ENCODE measurements around the gene FBXL7.

The FBXL7 gene

DNA sequence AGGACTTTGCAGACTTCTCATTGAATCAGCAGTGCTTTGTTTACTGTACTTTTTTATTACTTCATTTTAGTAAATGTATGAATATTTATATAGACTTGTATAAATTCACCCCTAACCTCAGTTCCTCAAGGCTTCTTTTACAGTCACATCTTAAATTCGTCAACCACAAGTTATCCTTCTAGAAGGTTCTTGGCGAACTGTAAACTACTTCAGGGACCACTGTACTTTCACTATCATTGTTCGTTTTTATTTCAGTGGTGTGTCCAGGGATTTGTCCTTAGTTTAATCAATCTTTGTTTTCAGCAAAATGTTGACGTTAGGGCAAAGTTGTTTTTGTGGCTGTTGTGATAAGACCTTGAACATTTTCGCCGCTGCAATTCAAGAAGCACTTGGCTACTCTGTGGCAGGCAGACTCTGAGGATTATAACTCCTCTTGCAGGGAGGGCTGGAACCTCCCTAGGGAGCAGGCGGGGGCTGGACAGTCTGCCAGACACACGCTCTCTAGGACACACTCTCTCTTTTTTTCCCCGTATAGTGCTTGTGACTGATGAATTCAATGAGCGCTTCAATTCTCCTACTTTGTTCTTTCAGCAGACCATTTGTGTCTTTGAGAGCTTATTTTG is 252.8 kb downstream of the FBXL7 start:
- DNase-seq (ENCODE audit: low read depth in 1 of 2, low spot score in 1 of 2), result no peak

DNA sequence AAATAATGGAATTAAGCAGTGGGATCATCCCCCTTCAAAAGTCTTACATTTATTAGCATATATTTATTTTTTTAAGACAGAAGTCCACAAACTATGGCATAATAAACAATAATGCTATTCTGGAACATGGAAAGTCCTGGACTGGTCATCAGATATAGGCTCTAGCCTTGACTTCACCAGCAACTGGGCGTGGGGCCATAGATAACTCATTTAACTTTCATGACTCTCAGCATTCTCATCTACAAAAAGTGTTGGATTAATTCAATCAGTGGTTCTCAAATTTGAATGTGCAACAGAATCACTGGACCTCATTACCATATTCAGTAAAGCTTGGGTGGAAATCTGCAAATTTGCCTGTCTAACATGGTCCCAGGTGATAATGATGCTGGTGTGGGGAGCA is 253.8 kb downstream of the FBXL7 start:
- no peak for DNase-seq (ENCODE audit: low read depth in 1 of 2, low spot score in 1 of 2)

DNA sequence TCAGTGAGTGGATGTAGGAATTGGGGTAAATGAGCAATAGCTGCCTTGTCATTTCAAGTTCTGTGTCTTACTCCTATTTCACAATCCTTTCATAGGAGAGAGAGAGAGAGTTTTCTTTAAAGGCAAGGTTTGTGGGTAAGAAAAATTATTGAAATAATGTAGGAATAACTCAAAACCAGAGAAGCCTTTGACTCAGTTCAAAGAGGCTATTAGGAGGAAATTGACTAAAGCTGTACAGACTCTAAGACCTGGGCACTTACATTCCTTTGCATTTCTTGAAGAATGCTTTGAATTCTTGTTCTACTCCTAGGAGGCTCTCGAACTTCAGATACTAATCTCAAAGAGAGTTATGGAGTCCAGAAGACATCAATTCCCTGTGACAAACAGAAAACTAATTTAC is 257.1 kb downstream of the FBXL7 start:
- no peak for DNase-seq (ENCODE audit: low read depth in 1 of 2, low spot score in 1 of 2)

DNA sequence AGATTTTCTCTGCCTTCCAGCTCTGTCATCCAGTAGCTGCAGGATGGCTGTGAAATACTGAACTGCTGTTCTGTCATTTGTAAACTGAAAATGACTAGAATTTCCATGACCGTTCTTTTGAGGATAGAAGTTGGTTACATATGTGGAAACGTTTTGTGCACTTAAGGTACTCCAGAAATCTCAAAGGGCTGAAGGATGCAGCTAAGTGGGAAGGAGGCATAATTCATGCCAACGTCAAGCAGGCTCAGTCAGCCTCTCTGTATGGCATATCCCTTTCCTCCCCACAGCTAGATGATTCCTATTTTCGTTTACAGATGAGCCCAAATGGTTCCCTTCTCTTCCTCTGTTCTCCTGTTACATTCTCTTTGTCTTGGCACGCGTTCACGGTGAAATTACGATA is 257.6 kb downstream of the FBXL7 start:
- DNase-seq (ENCODE audit: low read depth in 1 of 2, low spot score in 1 of 2), result no peak

DNA sequence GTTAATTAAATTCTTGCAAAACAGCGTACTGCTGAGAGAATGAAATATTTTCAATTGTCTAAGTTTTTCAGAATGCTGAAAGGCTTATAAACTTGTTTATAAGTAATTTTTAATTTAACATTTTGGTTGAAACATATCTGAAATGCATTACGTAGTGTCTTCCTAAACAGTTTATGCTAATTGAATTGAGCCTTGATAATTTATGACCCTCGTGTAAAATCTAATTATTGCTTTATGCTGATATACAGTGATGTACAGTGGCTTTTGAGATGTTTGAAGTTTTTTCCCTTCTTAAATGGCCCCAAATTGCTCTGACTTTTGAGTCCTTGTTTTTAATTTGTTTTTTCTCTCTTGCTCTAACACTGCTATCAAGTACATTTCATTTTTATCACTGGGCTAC is 262.7 kb downstream of the FBXL7 start:
- DNase-seq (ENCODE audit: low read depth in 1 of 2, low spot score in 1 of 2), result no peak

DNA sequence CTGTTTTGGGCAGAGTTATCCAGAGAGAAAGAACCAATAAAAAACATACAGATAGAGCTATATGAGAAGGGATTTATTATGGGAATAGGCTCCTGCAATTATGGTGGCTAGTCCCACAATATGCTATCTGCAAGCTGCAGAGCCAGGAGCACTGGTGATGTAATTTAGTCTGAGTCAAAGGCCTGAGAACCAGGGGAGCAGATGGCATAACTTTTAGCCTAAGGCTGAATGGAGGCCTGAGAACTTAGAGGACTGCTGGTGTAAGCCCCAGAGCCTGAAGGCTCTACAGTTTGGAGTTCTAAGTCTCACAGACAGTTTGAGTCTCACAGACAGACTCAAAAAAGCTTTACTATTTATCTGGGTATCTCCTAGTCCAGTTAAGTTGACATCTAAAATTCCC is 263.8 kb downstream of the FBXL7 start:
- no peak for DNase-seq (ENCODE audit: low read depth in 1 of 2, low spot score in 1 of 2)

DNA sequence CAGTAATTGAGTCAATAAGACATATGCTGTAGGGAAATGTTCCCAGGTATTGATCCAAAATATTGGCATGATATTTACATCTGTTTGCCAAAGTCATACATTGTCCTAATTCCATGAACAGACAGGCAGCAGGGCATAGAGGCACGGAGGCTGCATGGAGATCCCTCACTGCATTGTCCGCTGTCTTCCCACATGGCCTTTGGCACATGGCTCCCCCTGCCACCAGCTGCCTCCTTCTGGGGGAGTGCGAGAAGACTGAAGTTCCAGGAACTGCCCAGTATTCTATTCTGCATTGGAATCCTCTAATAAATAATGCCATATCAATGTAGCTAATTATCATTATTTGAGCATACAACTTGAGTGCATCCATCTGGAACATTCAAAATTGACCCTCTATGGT is 269.0 kb downstream of the FBXL7 start:
- no peak for DNase-seq (ENCODE audit: low read depth in 1 of 2, low spot score in 1 of 2)

DNA sequence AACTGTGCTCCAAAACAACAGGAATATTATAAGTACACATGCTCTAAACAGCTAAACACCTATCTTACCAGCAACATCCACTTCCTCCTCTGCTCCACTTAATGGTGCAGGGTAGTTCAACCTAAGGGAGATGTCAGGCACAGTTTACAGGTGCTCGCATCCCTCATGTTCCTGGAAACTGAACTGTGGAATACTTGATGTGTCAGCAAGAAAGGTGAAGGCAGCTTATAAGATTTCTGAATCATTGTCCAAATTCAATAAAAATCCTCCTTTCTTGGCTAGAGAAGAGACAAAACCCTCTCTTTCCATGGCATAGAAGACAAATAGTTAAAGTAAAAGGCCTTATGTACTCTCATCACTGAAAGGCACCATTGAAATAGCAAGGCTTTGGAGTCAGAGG is 272.2 kb downstream of the FBXL7 start:
- no peak for DNase-seq (ENCODE audit: low read depth in 1 of 2, low spot score in 1 of 2)

DNA sequence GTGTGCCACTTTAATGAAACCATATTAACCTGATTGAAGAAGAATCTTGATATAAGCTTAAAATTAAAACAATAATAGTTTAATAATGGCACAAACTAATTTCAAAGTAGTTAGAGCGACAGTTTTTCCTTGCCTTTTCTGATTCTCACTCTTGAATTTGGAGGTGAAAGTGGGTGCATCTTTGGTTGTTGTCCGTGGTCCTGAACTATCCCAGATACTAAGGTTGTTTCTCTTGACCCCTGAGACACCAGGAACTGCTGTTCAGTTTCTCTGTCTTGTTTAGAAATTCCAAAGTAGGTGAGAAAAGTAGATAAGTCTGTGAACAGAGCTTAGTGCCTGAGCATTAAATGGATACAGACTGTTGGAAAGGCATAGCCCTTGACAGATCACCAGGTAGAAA is 274.7 kb downstream of the FBXL7 start:
- DNase-seq (ENCODE audit: low read depth in 1 of 2, low spot score in 1 of 2), result no peak

DNA sequence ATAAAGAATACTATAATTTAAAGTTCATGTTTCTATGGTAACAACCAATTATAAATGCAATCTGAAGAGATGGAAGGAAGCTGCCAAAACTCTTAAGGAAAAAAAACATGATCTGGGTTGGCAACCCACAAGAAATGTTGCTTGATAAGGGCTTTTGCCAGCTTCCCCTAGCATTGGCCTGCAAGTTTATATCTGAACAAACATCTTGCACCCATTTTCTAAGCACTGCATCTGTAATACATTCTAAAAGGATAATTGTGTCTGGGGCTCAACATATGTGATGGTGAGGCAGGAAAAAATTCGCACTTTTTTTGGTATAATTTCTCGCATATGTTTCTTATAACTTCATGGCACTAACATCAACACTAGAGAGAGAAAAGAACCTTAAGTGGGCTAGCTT is 276.4 kb downstream of the FBXL7 start:
- no peak for DNase-seq (ENCODE audit: low read depth in 1 of 2, low spot score in 1 of 2)

DNA sequence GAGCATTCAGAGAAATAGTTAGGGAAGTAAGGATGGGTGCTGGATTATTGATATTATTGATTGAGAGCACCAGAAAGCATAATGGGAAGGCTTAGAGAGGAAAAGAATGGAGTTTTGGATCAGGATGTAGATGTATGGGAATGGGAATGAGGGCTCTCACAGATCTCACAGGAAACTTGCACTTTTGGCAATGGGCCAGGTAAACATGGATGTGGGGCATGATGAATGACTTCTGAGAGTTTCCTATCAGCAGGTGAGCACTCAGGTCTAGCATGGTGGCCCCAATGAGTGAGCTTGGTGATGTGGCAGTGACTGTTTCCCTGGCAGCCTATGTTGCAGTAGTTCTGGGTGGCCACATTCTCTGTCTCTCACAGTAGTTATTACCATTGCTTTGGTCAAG is 283.8 kb downstream of the FBXL7 start:
- no peak for DNase-seq (ENCODE audit: low read depth in 1 of 2, low spot score in 1 of 2)

DNA sequence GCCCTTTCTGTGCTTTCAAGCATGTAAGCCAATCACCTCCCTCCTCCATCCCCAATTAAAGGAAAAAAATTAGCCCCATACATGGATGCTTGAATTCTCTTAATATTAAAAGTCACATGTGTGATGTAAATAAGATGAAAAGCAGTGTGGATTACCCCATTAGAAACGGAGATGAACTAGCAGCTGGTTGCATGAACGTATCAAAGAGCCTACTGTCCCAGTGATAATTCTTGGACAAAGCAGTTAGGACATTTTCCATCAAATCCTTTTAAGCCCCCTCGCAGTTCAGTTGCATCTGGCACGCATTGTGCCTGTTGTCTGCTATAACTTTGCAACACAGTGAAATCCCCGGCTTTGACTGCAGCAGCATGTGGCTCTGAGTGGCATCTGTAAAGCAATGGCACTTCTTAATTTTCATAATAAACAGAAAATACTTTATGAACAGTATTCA is 285.6 kb downstream of the FBXL7 start:
- no peak for DNase-seq (ENCODE audit: low read depth in 1 of 2, low spot score in 1 of 2)

DNA sequence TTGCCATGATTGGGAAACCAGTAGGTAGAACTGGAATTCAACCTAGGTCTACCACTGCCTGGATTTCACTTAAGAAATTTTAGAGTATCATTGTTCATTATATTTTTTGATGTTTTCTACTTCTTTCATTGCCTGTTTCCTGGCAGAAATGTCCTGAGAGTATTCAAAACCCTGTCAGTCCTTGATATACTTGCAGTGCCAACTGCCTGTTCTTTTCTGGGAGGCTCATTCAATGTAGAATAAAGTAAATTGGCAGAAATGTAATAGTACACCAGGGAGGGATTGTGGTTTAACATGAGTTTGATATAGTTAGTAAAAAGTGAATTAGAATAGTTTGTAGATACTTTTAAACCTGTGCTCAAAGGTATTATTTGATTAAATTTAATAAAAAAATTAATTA is 286.3 kb downstream of the FBXL7 start:
- DNase-seq (ENCODE audit: low read depth in 1 of 2, low spot score in 1 of 2), result no peak

DNA sequence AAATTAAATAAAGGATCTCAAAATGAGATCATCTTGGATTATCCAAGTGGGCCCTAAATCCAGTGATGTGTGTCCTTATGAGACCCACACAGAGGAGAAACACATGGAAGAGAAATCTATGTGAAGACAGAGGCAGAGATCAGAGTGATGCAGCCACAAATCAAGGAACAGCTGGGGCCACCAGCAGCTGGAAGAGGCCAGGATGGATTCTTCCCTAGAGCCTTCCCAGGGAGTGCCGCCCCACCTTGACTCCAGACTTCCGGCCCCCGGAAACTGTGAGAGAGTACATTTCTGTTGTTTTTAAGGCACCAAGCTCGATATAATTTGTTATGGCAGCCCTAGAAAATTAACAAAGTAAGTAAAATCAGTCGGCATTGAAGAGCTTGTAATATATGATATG is 286.9 kb downstream of the FBXL7 start:
- DNase-seq (ENCODE audit: low read depth in 1 of 2, low spot score in 1 of 2), result no peak

DNA sequence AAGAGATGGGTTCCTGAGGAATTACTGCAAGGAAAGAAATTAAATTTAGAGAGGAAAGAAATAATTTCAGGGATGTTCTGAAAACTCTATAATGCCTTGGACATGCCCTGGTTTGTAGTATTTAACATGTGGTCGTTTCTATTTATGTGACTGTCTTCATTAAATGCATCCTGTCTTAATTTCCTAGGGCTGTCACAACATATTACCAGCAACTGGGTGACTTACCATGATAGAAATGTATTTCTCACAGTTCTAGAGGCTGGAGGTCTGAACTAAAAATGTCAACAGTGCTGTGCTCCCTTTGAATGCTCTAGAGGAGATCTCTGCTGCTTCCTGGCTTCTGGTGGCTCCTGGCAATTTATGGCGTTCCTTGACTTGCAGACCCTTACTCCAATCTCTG is 287.7 kb downstream of the FBXL7 start:
- DNase-seq (ENCODE audit: low read depth in 1 of 2, low spot score in 1 of 2), result no peak

DNA sequence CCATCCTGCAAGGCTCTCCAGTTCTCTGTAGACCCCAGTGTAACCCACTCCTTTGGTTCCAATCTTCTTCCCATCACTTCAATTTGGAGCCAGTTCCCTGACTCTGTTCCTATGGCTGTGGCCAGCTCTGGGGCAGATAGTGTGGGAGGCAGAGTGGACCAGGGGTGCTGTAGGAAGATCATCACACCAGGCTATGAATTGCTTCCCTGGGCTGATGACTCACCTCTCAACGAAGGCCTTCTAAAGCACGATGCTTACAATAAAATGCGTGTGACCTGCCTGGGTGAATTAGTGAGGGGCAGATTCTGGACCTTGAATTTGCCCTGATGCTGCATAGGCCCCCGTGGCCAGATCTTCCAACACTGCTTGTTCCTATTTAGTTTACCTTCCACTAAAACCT is 289.7 kb downstream of the FBXL7 start:
- no peak for DNase-seq (ENCODE audit: low read depth in 1 of 2, low spot score in 1 of 2)

DNA sequence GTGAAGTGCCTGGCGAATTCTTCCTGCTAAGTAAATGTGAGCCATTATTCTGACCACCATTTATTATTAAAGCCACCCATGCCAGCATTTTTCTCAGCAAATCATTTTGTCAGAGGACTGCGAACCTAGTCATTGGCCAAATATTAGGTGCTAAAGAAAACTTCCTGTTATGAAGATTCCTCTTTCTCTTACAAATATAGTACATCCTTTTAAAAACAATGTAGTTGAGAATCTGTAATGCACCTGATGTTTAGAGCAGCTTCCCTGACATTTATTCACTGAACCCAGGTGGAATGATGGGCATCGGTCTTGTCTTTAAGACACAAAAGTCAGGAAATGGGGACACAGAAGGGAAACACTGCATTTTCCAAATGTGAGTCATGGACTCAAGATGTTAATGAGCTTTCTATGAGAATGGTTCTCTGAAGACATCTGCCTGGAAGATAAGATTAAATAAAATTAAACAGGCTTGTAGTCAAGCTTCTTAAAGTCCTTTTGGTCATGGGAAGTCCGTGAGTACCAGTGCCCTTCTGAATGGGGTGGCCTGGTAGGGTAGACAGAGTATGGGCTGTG is 290.6 kb downstream of the FBXL7 start:
- no peak for DNase-seq (ENCODE audit: low read depth in 1 of 2, low spot score in 1 of 2)

DNA sequence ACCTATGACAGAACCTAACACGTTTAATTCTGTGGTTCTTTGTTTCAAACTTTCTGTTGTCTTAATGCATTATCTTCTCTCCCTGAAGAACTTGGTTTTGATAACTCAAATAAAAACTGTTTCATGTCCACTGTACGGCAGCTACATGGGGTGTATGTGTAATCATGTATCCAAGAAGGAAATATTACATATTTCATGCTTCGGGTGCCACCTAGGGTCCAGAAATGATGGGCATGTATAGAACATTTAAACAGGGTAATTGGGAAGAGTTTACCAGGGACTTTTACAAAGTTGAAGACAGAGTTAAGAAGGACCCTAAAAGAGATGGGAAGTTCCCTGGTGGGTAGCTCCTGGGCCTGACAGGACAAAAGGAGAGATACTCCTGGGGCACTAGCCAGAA is 291.3 kb downstream of the FBXL7 start:
- no peak for DNase-seq (ENCODE audit: low read depth in 1 of 2, low spot score in 1 of 2)

DNA sequence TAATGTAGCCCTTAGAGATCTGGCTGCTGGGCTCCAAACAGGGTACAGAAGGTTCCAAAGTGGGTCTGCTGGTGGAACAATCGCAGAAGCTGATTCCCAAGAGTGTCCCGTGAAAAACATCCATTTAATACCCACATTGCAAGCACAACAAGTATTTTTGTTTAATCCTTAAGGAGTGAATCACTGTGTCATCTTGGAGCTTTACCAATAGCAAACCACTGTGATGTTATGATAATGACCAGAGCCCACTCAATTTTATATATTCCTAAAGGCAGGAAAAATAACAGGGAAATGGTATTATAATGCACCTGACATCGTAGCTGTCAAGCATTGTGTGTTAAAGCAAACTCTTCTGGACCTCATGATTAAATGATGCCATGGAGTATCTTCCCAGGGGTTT is 291.9 kb downstream of the FBXL7 start:
- no peak for DNase-seq (ENCODE audit: low read depth in 1 of 2, low spot score in 1 of 2)

DNA sequence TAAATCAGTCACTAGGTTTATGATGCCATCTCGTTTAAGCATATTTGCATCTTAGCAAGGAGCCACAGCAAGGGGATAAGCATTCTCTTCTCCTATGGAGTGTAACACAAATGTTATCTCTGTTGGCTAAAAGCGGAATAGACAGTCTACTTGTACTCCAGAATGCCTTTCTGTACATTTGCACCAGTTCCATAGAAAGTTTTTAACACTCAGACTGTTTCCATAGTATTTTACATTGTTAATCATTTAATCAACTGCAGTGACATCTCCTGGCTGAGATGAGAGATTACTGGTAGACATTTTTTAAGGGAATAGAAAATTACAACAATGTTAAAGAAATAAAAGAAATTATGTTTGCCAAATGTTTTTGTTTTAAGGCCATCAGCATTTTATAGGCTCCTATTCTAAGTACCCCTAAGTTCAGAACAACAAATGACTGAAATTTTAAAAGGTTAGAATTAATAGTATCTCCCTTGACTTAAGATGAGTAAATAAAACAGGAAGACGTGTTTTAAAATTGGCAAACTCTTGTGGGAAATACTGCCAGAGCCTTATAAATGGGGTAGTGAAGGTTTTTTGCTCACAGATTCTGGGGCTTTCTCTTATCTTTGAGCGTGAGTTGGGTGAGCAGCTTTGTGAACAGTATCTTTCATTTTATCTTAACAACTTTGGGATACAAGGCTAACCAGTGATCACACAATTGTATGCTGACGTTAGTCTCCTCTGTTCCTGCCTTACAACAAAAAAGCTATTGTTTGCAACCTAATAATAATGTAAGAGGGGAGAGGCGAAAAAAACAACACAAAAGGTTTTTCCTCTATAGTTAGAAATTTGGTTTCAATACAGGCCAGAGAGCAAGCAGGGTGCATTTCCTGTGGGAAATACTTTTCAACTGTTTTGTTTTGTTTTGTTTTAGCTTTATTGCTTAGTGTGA is 294.3 kb downstream of the FBXL7 start:
- no peak for DNase-seq (ENCODE audit: low read depth in 1 of 2, low spot score in 1 of 2)

DNA sequence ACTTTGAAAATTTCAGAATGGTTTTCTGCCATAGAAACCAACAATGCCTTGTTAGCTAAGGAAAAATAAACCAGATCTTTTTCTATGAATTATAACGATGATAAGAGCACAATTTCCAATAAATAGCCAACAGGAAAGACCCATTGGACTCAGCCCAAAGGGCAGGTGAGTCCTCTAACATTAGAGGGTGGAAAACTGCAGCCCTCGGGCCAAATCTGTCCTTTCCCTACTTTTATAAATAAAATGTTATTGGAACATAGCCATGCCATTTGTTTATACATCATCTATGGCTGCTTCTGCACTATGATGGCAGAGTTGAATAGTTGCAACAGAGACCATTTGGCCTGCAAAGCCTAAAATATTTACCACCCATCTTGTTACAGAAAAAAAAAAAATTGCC is 296.1 kb downstream of the FBXL7 start:
- DNase-seq (ENCODE audit: low read depth in 1 of 2, low spot score in 1 of 2), result no peak

DNA sequence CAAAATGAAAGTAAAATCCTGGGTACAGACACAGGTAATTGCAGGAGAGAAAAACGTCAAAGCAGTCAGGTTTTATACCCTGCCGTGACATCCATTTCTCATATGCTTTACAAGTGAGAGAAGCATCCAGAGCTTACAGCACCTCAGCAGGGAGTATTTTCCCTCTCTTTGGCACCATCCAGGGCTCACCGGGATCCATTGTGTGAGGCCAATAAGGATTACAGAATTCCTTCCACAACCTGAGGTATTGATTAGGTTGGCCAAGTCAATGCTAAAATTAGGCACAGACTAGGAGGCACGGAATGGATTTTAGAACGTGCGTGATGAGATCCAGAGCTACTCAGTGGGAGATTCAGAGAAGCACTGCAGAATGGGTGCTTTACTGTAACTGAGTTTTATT is 296.6 kb downstream of the FBXL7 start:
- DNase-seq (ENCODE audit: low read depth in 1 of 2, low spot score in 1 of 2), result no peak
